Smooth muscle cell of the coronary artery (primary cell): Measurements from ENCODE around the gene KRTCAP3. TPM values are rescaled to one million over a fixed set of nuclear protein-coding genes. Genes with fewer than 3 reads are reported as not detected.

Experiments used
- total RNA-seq: library from RNA; depleted of rRNA; stranded (reverse); fragments of >200 nt; gene quantifications from 2 replicates; pipeline ENCODE4 v1.2.3, GENCODE V29; 2014; ENCODE audit warnings: low replicate concordance

KRTCAP3 gene
- total RNA-seq: not detected in 2 replicates

GRCh38 chr2:27441958-27442919 lies at the start of gene KRTCAP3:
Gene KRTCAP3, plus strand, starts transcription at chr2:27442381. Its CDS starts 32 bp downstream, at chr2:27442413.

DNA sequence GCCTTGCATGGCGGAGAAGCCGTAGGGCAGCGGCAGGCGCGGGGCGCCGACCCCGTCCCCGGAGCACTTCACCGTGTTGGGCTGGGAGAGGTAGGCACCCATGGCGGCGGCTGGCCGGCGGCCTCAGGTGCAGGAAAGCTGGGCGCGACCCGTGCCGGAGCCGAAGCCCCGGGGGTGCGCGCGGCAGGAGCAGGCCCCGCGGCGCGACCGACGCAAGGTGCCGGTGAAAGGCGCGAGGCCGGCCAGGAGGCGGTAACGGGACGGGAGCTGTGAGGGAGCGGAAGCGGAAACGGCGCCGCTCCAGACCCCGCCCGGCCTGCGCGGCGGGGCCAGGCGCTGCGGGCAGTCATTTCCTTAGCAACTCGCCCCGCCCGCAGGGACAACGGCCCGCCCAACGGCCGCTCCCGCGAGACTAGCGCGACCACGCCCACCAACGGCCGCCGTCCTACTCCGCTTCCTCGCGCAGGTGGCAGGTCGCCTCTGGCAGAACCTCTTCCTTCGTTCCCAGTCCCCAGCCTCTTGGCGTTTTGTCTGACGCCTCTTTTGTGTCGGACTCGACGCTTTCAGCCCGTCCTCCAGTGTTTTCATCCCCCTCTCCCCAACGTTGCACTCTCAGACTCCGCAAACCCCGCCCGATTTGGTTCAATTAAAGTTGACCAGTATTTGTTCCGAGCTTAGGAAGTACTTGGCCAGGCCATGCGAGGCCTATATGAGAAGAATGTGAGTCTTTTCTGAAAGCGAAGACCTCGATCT lies 32.7 kb upstream of the KRTCAP3 start, which contains the start of gene PPM1G:
Gene PPM1G, minus strand, starts transcription at position 271 of the 753 bp plus-strand sequence. Its CDS starts 169 bp downstream, at position 102.

GRCh38 chr2:27428213-27428977 lies 13.8 kb upstream of the KRTCAP3 start, which contains the start of gene NRBP1:
Gene NRBP1, plus strand, starts transcription at chr2:27428631. Its CDS starts 4,643 bp downstream, at chr2:27433274.

GRCh38 chr2:27489498-27490397 lies 47.6 kb downstream of the KRTCAP3 start, which contains the start of gene IFT172:
Gene IFT172, minus strand, starts transcription at chr2:27489743. Its CDS starts 90 bp downstream, at chr2:27489653.

Other genes with a start within 250 kb of the KRTCAP3 start
- gene ATRAID, start 230.3 kb upstream of the KRTCAP3 start, total RNA-seq: 183 and 253 TPM in 2 replicates
- gene SLC5A6, start 230.1 kb upstream of the KRTCAP3 start, total RNA-seq: 8.3 and 17.7 TPM in 2 replicates
- 26.1 and 35.8 TPM in 2 replicates for gene CAD, start 225.0 kb upstream of the KRTCAP3 start, total RNA-seq
- gene SLC30A3, start 179.3 kb upstream of the KRTCAP3 start, total RNA-seq: 0.38 TPM in 1 of 2 replicates, not detected in the other
- not detected in 2 replicates for gene DNAJC5G, start 166.9 kb upstream of the KRTCAP3 start, total RNA-seq
- not detected in 2 replicates for gene TRIM54, start 160.0 kb upstream of the KRTCAP3 start, total RNA-seq
- 0.30 TPM in 1 of 2 replicates, not detected in the other for gene UCN, start 133.9 kb upstream of the KRTCAP3 start, total RNA-seq
- gene MPV17, start 119.3 kb upstream of the KRTCAP3 start, total RNA-seq: 48.7 and 76.6 TPM in 2 replicates
- 13.1 and 19.6 TPM in 2 replicates for gene GTF3C2, start 85.6 kb upstream of the KRTCAP3 start, total RNA-seq
- 29.5 and 51.1 TPM in 2 replicates for gene EIF2B4, start 72.0 kb upstream of the KRTCAP3 start, total RNA-seq
- 100 and 134 TPM in 2 replicates for gene SNX17, start 71.8 kb upstream of the KRTCAP3 start, total RNA-seq
- gene ZNF513, start 61.6 kb upstream of the KRTCAP3 start, total RNA-seq: 5.4 and 7.9 TPM in 2 replicates
- gene PPM1G, start 32.8 kb upstream of the KRTCAP3 start, total RNA-seq: 93.1 and 102 TPM in 2 replicates
- 106 TPM in 2 replicates for gene NRBP1, start 13.8 kb upstream of the KRTCAP3 start, total RNA-seq
- gene IFT172, start 47.4 kb downstream of the KRTCAP3 start, total RNA-seq: 28.8 and 79.4 TPM in 2 replicates
- 15.9 and 31.8 TPM in 2 replicates for gene FNDC4, start 52.8 kb downstream of the KRTCAP3 start, total RNA-seq
- gene GCKR, start 54.5 kb downstream of the KRTCAP3 start, total RNA-seq: 0.12 and 3.5 TPM in 2 replicates
- 7.8 and 16.3 TPM in 2 replicates for gene ZNF512, start 140.7 kb downstream of the KRTCAP3 start, total RNA-seq
- gene CCDC121, start 186.6 kb downstream of the KRTCAP3 start, total RNA-seq: 2.1 and 2.4 TPM in 2 replicates
- 29.0 and 30.4 TPM in 2 replicates for gene GPN1, start 186.7 kb downstream of the KRTCAP3 start, total RNA-seq
- 14.4 and 17.9 TPM in 2 replicates for gene SUPT7L, start 221.2 kb downstream of the KRTCAP3 start, total RNA-seq
- gene SLC4A1AP, start 221.5 kb downstream of the KRTCAP3 start, total RNA-seq: 20.0 and 24.1 TPM in 2 replicates